GM12891 (cell line): Measurements from ENCODE around the gene SETD1B.

Experiments used
- POLR2A ChIP-seq: IDR thresholded peaks from 2 replicates; pipeline ENCODE4 v1.6.1; 2011; ENCODE audit warnings: low read depth, low read length, control low read depth
- POLR2AphosphoS5 ChIP-seq: IDR thresholded peaks from 2 replicates; pipeline ENCODE4 v1.6.1; 2011; ENCODE audit warnings: low read depth, low read length, control low read depth

DNA sequence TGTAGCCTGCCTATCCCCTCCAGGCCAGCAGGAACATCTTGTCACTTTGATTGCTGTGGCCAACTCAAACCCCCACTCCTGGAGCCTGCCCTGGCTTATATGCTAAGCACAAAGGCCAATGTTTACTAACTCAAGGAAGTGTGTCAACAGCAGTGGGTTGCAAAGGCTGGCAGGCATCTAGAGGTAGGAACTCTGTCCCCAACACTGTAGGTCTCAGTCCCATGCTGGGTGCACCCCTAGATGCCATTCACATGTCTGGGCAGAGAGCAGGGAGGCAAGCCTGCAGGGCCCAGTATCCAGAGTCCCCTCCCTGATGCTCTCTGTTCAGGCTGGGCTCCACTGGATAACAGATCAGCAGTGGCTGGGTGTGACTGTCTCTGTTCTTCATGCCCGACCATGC, 56.4 kb downstream of the SETD1B start:
- TF ChIP-seq POLR2AphosphoS5 (no peak), POLR2A (no peak)
